HepG2 (cell line): ENCODE data around the gene ARHGAP45. TPM values are rescaled to one million over a fixed set of nuclear protein-coding genes. Genes with fewer than 3 reads are reported as not detected.

Experiments used
- ATAC-seq: fragments of 200-7000 bp; cut with Tn5 transposase; 3 replicates; pipeline ENCODE4 v1.9.1; 2020; ENCODE audit warnings: mild to moderate bottlenecking, moderate library complexity
- BruUV-seq: library from RNA; stranded (reverse); fragments of 400-500 nt; replicated peaks from 2 replicates; lab custom pipeline; 2021; lab: Mats Ljungman, UMichigan
- CTCF ChIA-PET: fragments of 300-600 bp; formaldehyde crosslinking; extraction: SDS; loops from one replicate; lab custom pipeline; 2021; ENCODE audit warnings: low total read pairs, inconsistent platforms, low intra/inter-chr PET ratio; lab: Yijun Ruan, JAX
- POLR2A ChIA-PET: fragments of 350-600 bp; sonication (Branson Sonifier 250); formaldehyde crosslinking; loops from one replicate; lab custom pipeline; 2020; ENCODE audit warnings: antibody characterized with exemption, inconsistent platforms; lab: Yijun Ruan, JAX
- DNase-seq: peaks from one replicate; pipeline ENCODE4 v3.0.0-alpha.2; 2015; ENCODE audit warnings: low spot score
- FAIRE-seq: peaks from 3 replicates; lab custom pipeline; 2011; peaks lifted over from hg19 to GRCh38; lab: Jason Lieb, UNC
- H2AFZ ChIP-seq: one replicate; pipeline ENCODE4 v1.6.1; 2011; ENCODE audit warnings: low read length, inconsistent platforms
- H3K27ac ChIP-seq: fragments of 300-600 bp; 3 replicates; pipeline ENCODE4 v1.8.0; 2011; ENCODE audit warnings: mixed run types, mild to moderate bottlenecking, mixed read lengths, low read length, inconsistent platforms; ENCODE audit not compliant: insufficient read depth; ENCODE audit errors: extremely low read length
- H3K27me3 ChIP-seq, 2 experiments: fragments of 200-600 bp in 1 of 2; 2 replicates in 1 of 2; 3 replicates in 1 of 2; pipeline versions ENCODE4 v1.6.0 to v1.8.0; 2011; ENCODE audit warnings: low read length in 2 of 2, mild to moderate bottlenecking in 2 of 2, moderate library complexity in 2 of 2, inconsistent platforms in 1 of 2; ENCODE audit not compliant: insufficient read depth in 2 of 2, control insufficient read depth in 1 of 2
- H3K36me3 ChIP-seq, 2 experiments: fragments of 200-600 bp in 1 of 2; replicated peaks in 1 of 2; 2 replicates in 1 of 2; 3 replicates in 1 of 2; pipeline versions ENCODE4 v1.5.1 to v1.8.0; 2011; ENCODE audit warnings: low read length in 2 of 2, inconsistent platforms in 1 of 2; ENCODE audit not compliant: insufficient read depth in 2 of 2, control insufficient read depth in 1 of 2
- H3K4me1 ChIP-seq: 2 replicates; pipeline ENCODE4 v1.5.1; 2012; ENCODE audit warnings: low read length, inconsistent platforms; ENCODE audit not compliant: insufficient read depth
- H3K4me2 ChIP-seq: 2 replicates; pipeline ENCODE4 v1.6.0; 2011; ENCODE audit warnings: low read depth, low read length, inconsistent platforms
- H3K4me3 ChIP-seq, 3 experiments: fragments of 200-600 bp in 1 of 3; sonication (generic), shearing (Covaris generic) in 1 of 3; replicated peaks in 1 of 3; 2 replicates each; pipeline ENCODE4 v1.5.1; 2011 to 2016; ENCODE audit warnings: low read length in 3 of 3, inconsistent platforms in 2 of 3, low read depth in 2 of 3, mild to moderate bottlenecking in 2 of 3, control low read depth in 1 of 3, mixed read lengths in 1 of 3; ENCODE audit not compliant: insufficient read depth in 1 of 3
- H3K79me2 ChIP-seq: one replicate; pipeline ENCODE4 v1.6.1; 2011; ENCODE audit warnings: low read length, inconsistent platforms; ENCODE audit not compliant: insufficient read depth
- H3K9ac ChIP-seq: 2 replicates; pipeline ENCODE4 v1.6.0; 2011; ENCODE audit warnings: mild to moderate bottlenecking, low read depth, low read length, inconsistent platforms; ENCODE audit not compliant: insufficient read depth
- H3K9me3 ChIP-seq: 2 replicates; pipeline ENCODE4 v1.5.1; 2012; ENCODE audit warnings: mild to moderate bottlenecking, low read length
- H4K20me1 ChIP-seq: 2 replicates; pipeline ENCODE4 v1.6.0; 2011; ENCODE audit warnings: inconsistent platforms, mild to moderate bottlenecking, low read length, moderate library complexity; ENCODE audit not compliant: insufficient read depth
- BRD4 ChIP-seq: sonication (generic); formaldehyde crosslinking; IDR thresholded peaks from 2 replicates; pipeline ENCODE4 v1.4.0; 2020; ENCODE audit warnings: missing genetic modification reagents
- PLSCR1 ChIP-seq: sonication (generic); formaldehyde crosslinking; IDR thresholded peaks from 2 replicates; pipeline ENCODE4 v1.5.0; 2020; ENCODE audit warnings: missing genetic modification reagents, mild to moderate bottlenecking, borderline replicate concordance
- PRDM10 ChIP-seq: sonication (generic); formaldehyde crosslinking; IDR thresholded peaks from 2 replicates; pipeline ENCODE4 v1.4.0; 2020; ENCODE audit warnings: low read depth, missing genetic modification reagents
- RAD51 ChIP-seq: fragments of 450-650 bp; IDR thresholded peaks from 2 replicates; pipeline ENCODE4 v1.6.1; 2016; ENCODE audit warnings: borderline replicate concordance
- RBM39 ChIP-seq: fragments of 200-400 bp; formaldehyde crosslinking; IDR thresholded peaks from one replicate; pipeline ENCODE4 v1.6.1; 2018; ENCODE audit warnings: antibody characterized with exemption, mild to moderate bottlenecking, low read depth, low read length; ENCODE audit not compliant: poor library complexity, severe bottlenecking
- SRSF9 ChIP-seq: fragments of 200-400 bp; formaldehyde crosslinking; IDR thresholded peaks from 2 replicates; pipeline ENCODE4 v1.6.1; 2018; ENCODE audit warnings: borderline replicate concordance, mild to moderate bottlenecking, low read depth, low read length; ENCODE audit not compliant: insufficient read depth, poor library complexity, severe bottlenecking
- ZNF101 ChIP-seq: sonication (generic); formaldehyde crosslinking; IDR thresholded peaks from 2 replicates; pipeline ENCODE4 v1.4.0; 2020; ENCODE audit warnings: mild to moderate bottlenecking, low read depth, missing genetic modification reagents, borderline replicate concordance
- ZNF275 ChIP-seq: sonication (generic); formaldehyde crosslinking; IDR thresholded peaks from 2 replicates; pipeline ENCODE4 v1.8.0; 2022; ENCODE audit warnings: missing genetic modification reagents, mild to moderate bottlenecking, inconsistent platforms, borderline replicate concordance
- ZNF564 ChIP-seq: sonication (generic); formaldehyde crosslinking; IDR thresholded peaks from 2 replicates; pipeline ENCODE4 v1.8.1; 2023; ENCODE audit warnings: mild to moderate bottlenecking, missing genetic modification reagents
- ZNF629 ChIP-seq: sonication (generic); formaldehyde crosslinking; conservative IDR thresholded peaks from 2 replicates; pipeline ENCODE4 v1.5.0; 2020; ENCODE audit warnings: missing genetic modification reagents
- WGBS: methylation state at CpG from one replicate; pipeline ENCODE4 v1.1.6; 2017; ENCODE audit warnings: low lambda C conversion rate; 5-methylcytosine and 5-hydroxymethylcytosine counted together
- in situ Hi-C: cut with HindIII; loops from 2 replicates; pipeline ENCODE4 v1.10.0; 2017; ENCODE audit warnings: low pct_unique_long_range_greater_than_20kb; ENCODE audit not compliant: extremely low pct_ligation_motif_present
- intact Hi-C: fragments of 100-400 bp; cut with micrococcal nuclease; formaldehyde crosslinking; loops from one replicate; pipeline ENCODE4 v1.10.0; 2022; ENCODE audit not compliant: unreplicated experiment
- polyA plus RNA-seq, 8 experiments: library from polyadenylated mRNA; depleted of rRNA in 3 of 8; stranded (reverse) in 7 of 8; unstranded in 1 of 8; fragments of >200 nt; fragmentation: Illumina TruSeq in 4 of 8; extraction: Trizol in 4 of 8; gene quantifications; 2 replicates each; pipeline versions ENCODE4 v1.2.1 to v1.2.3, GENCODE V29; 2011 to 2016; ENCODE audit warnings: low read depth in 4 of 8, missing spikeins in 1 of 8, mixed read lengths in 1 of 8; ENCODE audit not compliant: insufficient read depth in 1 of 8
- total RNA-seq, 5 experiments: library from RNA; depleted of rRNA; stranded (reverse); fragments of >200 nt; fragmentation: Illumina TruSeq; extraction: Trizol; gene quantifications; 2 replicates each; pipeline ENCODE4 v1.2.3, GENCODE V29; 2016; ENCODE audit warnings: low read depth in 1 of 5

The ARHGAP45 gene
- total and polyA plus RNA-seq, 2 of the 13 experiments (the other 11 are each of a cell fraction or from before 2014, with no cell fraction given) = 0.84 to 32.0 TPM

GRCh38 chr19:1133471-1133929, 66.5 kb downstream of the ARHGAP45 start (continued):
- no peak for TF ChIP-seq PRDM10 (CRISPR knock-in tag)

GRCh38 chr19:1134431-1134830, 67.5 kb downstream of the ARHGAP45 start:
- no TSS peak for BruUV-seq

More at GRCh38 chr19:1134431-1134830, 67.5 kb downstream of the ARHGAP45 start:
- no peaks in the 10 kb centered on the region for H4K20me1 ChIP-seq
- CTCF ChIA-PET = no interaction called here
- no peak overlapping the region for H2AFZ ChIP-seq
- in situ Hi-C loops (no loop called here), intact Hi-C loops (no loop called here)
- FAIRE-seq (no peak), ATAC-seq (no peak), DNase-seq (no peak)
- H3K9me3 ChIP-seq = no peaks in the 10 kb centered on the region
- H3K27ac ChIP-seq = no peak overlapping the region
- POLR2A ChIA-PET = no interaction called here
- H3K4me3 ChIP-seq = no peak overlapping the region
- no peak for TF ChIP-seq RAD51
- TF ChIP-seq RBM39 = no peak
- no peak for TF ChIP-seq ZNF101
- TF ChIP-seq SRSF9 = no peak
- no peak for TF ChIP-seq BRD4
- no peak for TF ChIP-seq ZNF275 (CRISPR knock-in tag)
- TF ChIP-seq ZNF564 = no peak
- no peak for TF ChIP-seq ZNF629 (CRISPR knock-in tag)
- TF ChIP-seq PLSCR1 (CRISPR knock-in tag) = no peak
- 99% methylated on average over 10 of the region's 11 CpGs for WGBS
- H3K27me3 ChIP-seq = no peaks in the 10 kb centered on the region
- H3K4me2 ChIP-seq = no peak overlapping the region
- peaks cover 1 to 6% of the 10 kb centered on the region in 2 experiments; a peak in 2 of 5 replicates for H3K36me3 ChIP-seq
- H3K4me1 ChIP-seq = peaks cover 9% of the 10 kb centered on the region; the same call in 1 of the 2 replicates
- peaks cover 2% of the 10 kb centered on the region for H3K79me2 ChIP-seq
- H3K9ac ChIP-seq = no peak overlapping the region
